Stimulated activated CD8-positive, alpha-beta memory T cell treated with anti-CD3 and anti-CD28 coated beads, Interleukin-12 subunit alpha, Interleukin-12 subunit beta, amount 100 ng/mL, for 24 hours (primary cell): ENCODE results near the gene EEF2KMT.
A peak's percentile ranks its signal among the peaks of the same experiment; 100 is the strongest.
"Not testable (repeated sequence)": the region's sequence is repeated elsewhere in the genome, so short reads cannot be mapped to it uniquely, and the experiment has no call there.

ENCODE experiments used
- DNase-seq: peaks from one replicate; pipeline ENCODE4 v3.0.0-alpha.2; 2020; ENCODE audit errors: extremely low read depth

The EEF2KMT gene, protein sequence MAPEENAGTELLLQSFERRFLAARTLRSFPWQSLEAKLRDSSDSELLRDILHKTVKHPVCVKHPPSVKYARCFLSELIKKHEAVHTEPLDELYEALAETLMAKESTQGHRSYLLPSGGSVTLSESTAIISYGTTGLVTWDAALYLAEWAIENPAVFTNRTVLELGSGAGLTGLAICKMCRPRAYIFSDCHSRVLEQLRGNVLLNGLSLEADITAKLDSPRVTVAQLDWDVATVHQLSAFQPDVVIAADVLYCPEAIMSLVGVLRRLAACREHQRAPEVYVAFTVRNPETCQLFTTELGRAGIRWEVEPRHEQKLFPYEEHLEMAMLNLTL

DNA sequence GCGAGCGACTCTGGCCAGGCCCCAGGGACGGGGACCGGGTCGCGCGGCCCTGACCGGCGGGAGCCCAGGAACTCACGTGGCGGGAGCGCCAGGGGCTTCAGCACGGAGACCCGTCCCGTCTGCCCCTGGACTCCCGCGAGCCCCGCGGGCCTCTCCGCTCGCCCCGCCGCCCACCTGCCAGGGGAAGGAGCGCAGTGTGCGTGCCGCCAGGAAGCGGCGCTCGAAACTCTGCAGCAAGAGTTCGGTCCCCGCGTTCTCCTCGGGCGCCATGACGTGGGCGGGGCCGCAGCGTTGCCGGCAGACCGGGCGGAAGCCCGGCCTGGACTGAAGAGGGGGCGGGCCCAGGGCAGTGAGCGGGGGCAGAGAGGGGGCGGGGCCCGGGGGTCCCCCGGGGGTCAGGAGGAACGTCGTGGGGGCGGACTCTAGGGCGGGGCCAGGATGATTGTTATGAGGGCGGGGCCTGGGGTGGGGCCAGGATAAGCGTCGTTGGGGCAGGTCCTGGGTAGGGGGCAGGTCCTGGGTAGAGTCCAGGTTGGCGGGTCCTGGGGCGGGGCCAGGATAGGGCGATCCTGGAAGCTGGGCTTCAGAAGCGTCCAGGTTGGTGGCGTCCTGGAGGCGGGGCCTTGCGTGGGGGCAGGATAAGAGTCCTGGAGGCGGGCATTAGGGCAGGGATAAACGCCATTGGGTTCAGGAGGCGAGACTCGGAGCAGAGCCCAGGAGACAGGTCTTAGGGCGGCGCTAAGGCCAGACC lies at the start of gene EEF2KMT:
TSS of gene EEF2KMT (minus strand) at position 326 of the 751 bp plus-strand sequence. CDS start at position 270, 56 bp downstream.
- DNase-seq, result peak; percentile 89

DNA sequence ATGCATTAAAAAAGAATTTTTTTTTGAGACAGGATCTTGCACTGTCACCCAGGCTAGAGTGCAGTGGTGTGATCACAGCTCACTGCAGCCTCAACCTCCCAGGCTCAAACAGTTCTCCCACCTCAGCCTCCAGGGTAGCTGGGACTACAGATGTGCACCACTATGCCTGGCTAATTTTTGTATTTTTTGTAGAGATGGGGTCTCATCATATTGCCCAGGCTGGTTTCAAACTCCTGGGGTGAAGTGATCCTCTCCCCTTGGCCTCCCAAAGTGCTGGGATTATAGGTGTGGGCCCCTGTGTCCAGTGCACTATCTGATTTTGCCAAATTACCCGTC lies 47.0 kb upstream of the EEF2KMT start:
- not testable (repeated sequence) for DNase-seq

GRCh38 chr16:5143761-5144620 lies 46.4 kb upstream of the EEF2KMT start:
- no peak for DNase-seq

- not testable (repeated sequence) for DNase-seq
These were observed 42.6 kb upstream of the EEF2KMT start for GRCh38 chr16:5140151-5140550.

DNA sequence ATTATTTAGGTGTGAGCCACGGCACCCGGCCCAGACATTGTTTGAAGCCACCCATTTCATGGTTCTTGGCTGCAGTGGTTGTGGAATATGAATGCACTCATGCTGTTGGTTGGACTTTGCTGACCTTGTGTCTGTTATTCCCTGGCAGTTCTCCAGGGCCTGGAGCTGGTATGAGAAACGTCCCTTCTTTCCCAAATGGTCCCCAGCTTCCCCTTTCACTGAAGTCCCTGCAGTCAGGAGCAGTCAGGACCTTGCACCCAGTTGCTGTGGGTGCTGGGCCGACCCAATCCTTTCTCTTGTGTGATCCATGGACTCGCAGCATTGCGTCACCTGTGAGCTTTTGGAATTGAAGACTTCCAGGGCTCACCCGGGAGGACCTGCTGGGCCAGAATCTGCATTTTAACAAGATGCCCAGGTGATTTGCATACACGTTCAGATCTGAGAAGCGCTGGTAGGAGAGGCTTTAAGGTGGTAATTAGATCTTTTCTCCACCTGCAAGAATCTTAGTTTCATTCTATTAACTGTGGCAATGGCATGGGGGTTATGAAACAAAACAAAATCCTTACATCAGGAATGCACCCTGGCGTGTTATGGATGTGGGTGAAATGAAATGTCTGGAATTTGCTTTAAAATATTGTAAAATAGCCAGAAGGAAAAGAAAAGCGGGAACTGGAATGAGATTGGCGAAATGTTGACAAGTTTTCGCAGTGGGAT lies 37.3 kb upstream of the EEF2KMT start:
- DNase-seq, result not testable (repeated sequence)

GRCh38 chr16:5132915-5133600 lies 35.5 kb upstream of the EEF2KMT start:
- not testable (repeated sequence) for DNase-seq

GRCh38 chr16:5131467-5132004 lies 33.9 kb upstream of the EEF2KMT start:
- not testable (repeated sequence) for DNase-seq

DNA sequence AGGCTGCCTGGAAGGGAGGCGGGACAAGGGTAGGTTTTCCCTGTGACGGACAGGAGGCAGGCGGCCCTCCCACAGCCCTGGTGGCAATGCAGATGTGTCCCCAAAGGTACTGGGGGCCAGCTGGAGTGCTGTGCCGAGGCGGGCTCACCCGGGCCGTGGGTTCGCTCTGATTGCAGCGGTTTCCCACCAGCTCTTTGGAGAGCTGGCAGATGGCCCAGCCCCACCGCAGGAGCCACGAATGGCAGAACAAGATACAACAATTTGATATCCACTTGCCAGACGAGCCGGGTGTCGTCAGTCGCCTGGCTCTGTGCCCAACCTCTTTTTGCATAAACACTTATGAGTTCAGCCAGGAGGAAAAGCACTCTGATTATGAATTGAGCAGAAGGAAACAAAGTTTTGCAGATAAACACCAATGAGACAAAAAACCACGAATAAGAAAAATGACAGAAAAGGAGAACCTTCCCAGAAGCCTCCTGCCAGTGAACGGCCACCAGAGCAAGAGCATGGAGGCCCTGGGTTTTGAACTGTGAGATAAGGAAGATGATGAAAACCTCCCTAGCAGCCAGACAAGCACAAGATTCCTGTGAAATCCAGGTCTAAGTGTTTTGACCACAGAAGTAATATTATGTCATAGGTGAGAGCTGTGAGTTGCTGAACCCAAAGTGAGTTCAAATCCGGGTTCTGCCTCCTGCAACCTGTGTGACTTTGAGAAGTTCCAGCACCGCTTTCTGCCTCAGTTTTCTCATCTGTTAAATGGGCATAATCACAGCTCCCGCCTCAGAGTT lies 19.9 kb upstream of the EEF2KMT start:
- DNase-seq, result not testable (repeated sequence)

DNA sequence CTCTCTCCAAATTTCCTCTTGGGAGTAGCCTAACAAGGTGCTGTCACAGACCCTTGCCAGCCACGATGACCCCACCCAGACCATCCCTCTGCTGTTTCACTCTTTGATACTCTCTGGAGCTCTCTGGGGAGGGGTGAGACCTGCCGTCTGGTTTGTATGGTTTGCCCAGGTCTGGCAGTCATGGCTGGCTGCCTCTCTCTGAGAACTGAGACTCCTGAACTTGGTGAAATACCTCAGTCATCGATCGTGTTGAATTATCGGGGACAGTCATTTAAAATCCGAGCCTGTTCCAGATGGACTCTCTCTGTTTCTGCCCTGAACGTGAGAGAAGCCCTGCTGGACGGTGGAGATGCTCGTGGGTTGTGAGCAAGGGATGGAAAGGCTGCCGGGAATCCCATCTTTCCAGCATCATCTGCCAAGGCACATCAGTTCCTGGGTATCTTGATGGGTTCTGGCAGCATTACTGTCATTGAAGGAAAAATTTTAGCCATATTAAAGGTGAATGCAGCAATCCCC lies 19.2 kb upstream of the EEF2KMT start:
- DNase-seq, result not testable (repeated sequence)

- not testable (repeated sequence) for DNase-seq
These were observed 13.3 kb upstream of the EEF2KMT start for GRCh38 chr16:5110933-5111332.

DNA sequence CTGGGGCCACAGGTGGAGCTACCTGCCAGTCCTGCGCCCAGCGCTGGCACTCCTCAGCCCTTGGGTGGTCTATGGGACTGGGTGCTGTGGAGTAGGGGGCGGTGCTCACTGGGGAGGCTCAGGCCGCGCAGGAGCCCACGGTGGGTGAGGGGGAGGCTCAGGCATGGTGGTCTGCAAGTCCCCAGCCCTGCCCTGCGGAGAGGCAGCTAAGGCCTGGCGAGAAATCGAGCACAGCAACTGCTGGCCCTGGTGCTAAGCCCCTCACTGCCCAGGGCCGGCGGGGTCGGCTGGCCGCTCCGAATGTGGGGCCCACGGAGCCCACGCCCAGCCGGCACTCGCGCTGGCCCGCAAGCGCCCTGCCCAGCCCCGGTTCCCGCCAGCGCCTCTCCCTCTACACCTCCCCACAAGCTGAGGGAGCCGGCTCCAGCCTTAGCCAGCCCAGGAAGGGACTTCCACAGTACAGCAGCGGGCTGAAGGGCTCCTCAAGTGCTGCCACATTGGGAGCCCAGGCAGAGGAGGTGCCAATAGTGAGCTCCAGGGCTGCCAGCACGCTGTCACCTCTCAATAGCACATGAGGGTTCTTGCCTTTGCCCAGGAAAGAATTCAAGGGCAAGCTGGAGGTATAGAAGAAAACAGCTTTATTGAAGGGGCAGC lies 11.0 kb upstream of the EEF2KMT start:
- no peak for DNase-seq

DNA sequence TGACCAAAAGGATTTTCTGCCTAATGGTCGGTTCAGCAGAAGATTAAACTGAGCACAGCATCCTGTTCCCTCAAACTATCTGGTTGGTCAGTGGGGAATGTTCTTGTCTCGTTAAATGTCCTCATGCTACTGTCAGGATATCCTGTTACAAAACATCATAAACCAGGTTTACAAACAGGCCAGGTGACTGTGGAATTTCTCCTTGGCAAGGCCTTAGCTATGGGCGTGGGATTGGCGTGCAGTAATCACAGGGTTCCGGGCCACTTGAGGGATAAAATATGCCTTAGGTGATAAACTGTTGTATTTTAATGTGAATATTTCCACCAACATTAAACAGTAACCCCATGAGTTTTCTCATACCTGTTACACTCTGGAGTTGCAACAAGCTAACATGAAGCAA lies 7.4 kb upstream of the EEF2KMT start:
- not testable (repeated sequence) for DNase-seq

DNA sequence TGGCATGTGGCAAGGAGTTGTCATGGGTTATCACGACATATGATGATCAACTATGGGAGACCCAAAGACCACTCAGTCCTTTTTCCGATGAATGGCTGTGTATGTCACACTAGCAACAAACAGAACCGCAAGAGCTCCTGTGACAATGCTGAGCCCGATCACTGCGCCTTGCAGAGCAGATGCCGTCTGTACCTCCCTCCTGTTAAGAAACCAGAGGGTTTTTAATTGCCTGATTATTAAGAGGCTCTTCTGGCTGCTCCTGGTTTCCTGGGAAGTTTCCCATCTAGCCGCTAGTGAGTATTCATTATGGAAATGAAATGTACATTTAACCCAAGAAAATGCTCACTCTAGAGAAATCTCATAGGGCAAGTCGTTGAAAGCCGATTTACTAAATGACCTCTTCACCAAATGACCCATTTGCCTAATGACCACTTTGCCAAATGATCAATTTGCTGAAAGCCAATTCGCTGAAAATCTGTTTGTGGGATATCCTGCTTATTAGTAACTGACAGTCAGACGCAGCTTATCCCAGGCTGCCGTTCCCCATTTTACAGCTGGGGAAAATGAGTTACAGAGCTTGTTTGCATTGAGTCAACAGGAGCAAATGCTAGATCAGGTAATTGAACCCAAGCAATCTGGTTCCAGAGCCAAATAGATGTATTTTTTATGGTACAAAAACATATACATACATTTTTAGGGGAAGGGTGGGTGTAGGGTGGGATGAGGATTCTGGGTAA lies 5.9 kb upstream of the EEF2KMT start:
- not testable (repeated sequence) for DNase-seq

DNA sequence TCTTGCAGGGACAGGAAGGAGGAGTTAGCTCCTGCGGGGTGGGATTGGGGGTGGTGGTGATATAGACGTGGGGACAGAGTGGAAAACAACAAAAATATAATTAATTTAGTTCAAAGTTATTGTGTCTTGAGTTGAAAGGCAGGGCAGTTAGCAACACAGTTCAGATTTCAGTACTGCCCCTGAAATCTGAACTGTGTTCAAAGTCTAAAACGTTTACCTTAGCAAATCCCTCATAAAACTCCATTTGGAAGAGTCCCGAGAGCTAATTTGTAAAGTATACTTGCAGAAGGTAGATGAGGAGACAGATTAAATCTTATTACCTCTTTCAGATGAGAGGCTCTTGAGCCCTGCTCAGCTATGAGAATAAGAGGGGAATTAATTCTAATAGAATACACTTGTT lies 1.6 kb upstream of the EEF2KMT start:
- not testable (repeated sequence) for DNase-seq

DNA sequence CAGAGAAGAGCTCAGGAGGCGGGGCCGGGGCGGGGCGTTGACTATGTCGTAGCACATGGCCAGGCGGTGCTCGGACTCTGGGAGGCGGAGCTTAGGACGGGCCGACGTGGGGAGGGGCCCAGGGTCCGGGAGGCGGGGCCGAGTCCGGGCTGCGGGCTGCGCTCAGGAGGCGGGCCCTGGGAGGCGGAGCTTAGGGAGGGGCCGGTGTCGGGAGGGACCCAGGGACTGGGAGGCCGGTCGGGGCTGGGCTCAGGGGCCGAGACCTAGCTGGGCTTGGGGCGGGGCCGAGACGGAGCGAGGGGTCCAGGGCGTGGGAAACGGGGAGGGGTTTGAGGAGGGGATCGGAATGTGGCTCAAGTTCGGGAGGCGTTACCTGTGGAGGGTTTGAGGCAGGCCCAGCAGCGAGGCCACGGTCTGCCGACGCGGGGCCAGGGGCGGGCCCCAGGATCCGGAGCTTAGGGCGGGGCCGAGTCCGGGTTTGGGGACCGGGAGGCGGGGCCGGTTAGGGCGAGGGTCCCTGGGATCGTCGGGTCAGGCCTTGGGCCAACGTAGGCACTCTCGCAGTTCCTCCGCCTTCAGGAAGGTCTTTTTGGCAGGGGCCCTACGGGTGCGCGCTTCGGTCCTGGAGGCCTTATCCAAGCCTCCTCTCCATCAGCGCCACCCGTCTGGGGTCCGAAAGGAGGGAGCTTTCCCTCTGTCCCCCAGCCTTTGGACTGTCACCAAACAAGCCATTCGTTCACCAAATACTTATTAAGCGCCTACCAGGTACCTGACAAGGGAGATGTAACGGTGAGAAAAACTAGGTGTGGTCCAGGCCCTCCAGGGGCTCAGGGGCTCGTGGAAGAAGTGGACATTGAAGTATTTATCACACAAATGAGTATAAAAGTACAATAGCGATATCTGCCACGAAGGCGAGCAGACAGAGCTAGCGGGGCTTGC lies 895 bp upstream of the EEF2KMT start:
- DNase-seq, result not testable (repeated sequence)

DNA sequence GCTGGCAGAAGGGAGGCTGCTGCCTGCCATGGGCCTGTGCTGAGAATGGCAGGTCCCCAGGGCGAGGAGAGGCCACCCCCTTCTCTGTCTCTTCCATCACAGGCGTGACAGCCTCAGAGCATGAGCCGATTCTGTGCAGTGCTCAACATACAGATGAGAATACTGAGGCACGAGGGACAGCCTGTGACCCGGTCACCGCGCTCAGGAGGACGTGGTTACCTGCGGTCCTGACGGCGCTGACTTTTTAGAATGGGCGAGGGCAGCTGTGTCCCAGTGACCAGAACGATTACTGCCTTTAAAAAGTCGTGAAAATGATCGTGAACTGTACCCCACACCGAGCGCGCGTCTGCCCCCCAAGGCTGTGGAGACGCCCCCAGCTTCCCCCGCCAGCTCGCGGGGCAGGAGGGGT lies 530 bp downstream of the EEF2KMT start:
- DNase-seq, result not testable (repeated sequence)

GRCh38 chr16:5096437-5097060 lies 1.0 kb downstream of the EEF2KMT start:
- not testable (repeated sequence) for DNase-seq
